Neuronal stem cell (in vitro differentiated cells): ENCODE data around the gene ATG9A.

Experiments used
- DNase-seq: peaks from one replicate; pipeline ENCODE4 v3.0.0-alpha.2; 2013; ENCODE audit warnings: low spot score
- H2AFZ ChIP-seq: one replicate; pipeline ENCODE4 v1.6.1; 2013; ENCODE audit warnings: mild to moderate bottlenecking, low read length, inconsistent platforms
- H2AK5ac ChIP-seq: 2 replicates; pipeline ENCODE4 v1.6.1; 2013; ENCODE audit warnings: low read depth, mild to moderate bottlenecking, inconsistent platforms, low read length, moderate library complexity, mixed read lengths
- H2BK120ac ChIP-seq: 2 replicates; pipeline ENCODE4 v1.6.1; 2013; ENCODE audit warnings: low read depth, mild to moderate bottlenecking, inconsistent platforms, low read length, moderate library complexity, mixed read lengths
- H2BK12ac ChIP-seq: one replicate; pipeline ENCODE4 v1.6.1; 2013; ENCODE audit warnings: low read length, inconsistent platforms
- H2BK15ac ChIP-seq: 2 replicates; pipeline ENCODE4 v1.6.1; 2013; ENCODE audit warnings: mild to moderate bottlenecking, low read length, inconsistent platforms, mixed read lengths
- H2BK5ac ChIP-seq: one replicate; pipeline ENCODE4 v1.6.1; 2013; ENCODE audit warnings: inconsistent platforms, mild to moderate bottlenecking, low read length, moderate library complexity
- H3K14ac ChIP-seq: one replicate; pipeline ENCODE4 v1.6.1; 2013; ENCODE audit warnings: low read length, inconsistent platforms
- H3K18ac ChIP-seq: 2 replicates; pipeline ENCODE4 v1.6.1; 2013; ENCODE audit warnings: low read length, inconsistent platforms
- H3K23ac ChIP-seq: 2 replicates; pipeline ENCODE4 v1.6.1; 2013; ENCODE audit warnings: low read depth, mild to moderate bottlenecking, mixed read lengths, low read length, inconsistent platforms; ENCODE audit not compliant: poor library complexity
- H3K27ac ChIP-seq: replicated peaks from 3 replicates; pipeline ENCODE4 v1.5.1; 2013; ENCODE audit warnings: low read length, inconsistent platforms
- H3K27me3 ChIP-seq, 3 experiments: 2 replicates each; pipeline ENCODE4 v1.6.1; 2013; ENCODE audit warnings: low read length in 3 of 3, mild to moderate bottlenecking in 2 of 3, inconsistent platforms in 1 of 3, low read depth in 1 of 3, mixed read lengths in 1 of 3, moderate library complexity in 1 of 3; ENCODE audit not compliant: control insufficient read depth in 3 of 3, insufficient read depth in 3 of 3
- H3K36me3 ChIP-seq, 2 donors: replicated peaks in 1 of 2; 2 replicates each; pipeline ENCODE4 v1.6.1; 2013; ENCODE audit warnings: low read length in 2 of 2; ENCODE audit not compliant: control insufficient read depth in 2 of 2, insufficient read depth in 2 of 2
- H3K4ac ChIP-seq: 2 replicates; pipeline ENCODE4 v1.6.1; 2013; ENCODE audit warnings: inconsistent platforms, mild to moderate bottlenecking, low read length, moderate library complexity
- H3K4me1 ChIP-seq, 2 donors: 1 replicate in 1 of 2; 2 replicates in 1 of 2; pipeline ENCODE4 v1.6.1; 2013; ENCODE audit warnings: low read length in 2 of 2, low read depth in 1 of 2; ENCODE audit not compliant: control insufficient read depth in 2 of 2, insufficient read depth in 1 of 2
- H3K4me2 ChIP-seq: one replicate; pipeline ENCODE4 v1.6.1; 2013; ENCODE audit warnings: mild to moderate bottlenecking, low read length, inconsistent platforms; ENCODE audit not compliant: insufficient read depth, poor library complexity, severe bottlenecking
- H3K4me3 ChIP-seq, 2 donors: 2 replicates each; pipeline ENCODE4 v1.5.1; 2013; ENCODE audit warnings: low read length in 2 of 2, mild to moderate bottlenecking in 2 of 2, inconsistent platforms in 1 of 2, moderate library complexity in 1 of 2
- H3K79me1 ChIP-seq: one replicate; pipeline ENCODE4 v1.6.1; 2013; ENCODE audit warnings: low read depth, mild to moderate bottlenecking, inconsistent platforms, low read length, moderate library complexity
- H3K9ac ChIP-seq: one replicate; pipeline ENCODE4 v1.6.1; 2013; ENCODE audit warnings: mild to moderate bottlenecking, low read depth, low read length, inconsistent platforms; ENCODE audit not compliant: poor library complexity
- H3K9me3 ChIP-seq, 2 donors: replicated peaks in 1 of 2; 2 replicates each; pipeline versions ENCODE3 to v1.6.1; 2013; ENCODE audit warnings: low read length in 2 of 2, mild to moderate bottlenecking in 2 of 2, inconsistent platforms in 1 of 2, low read depth in 1 of 2, mixed read lengths in 1 of 2, moderate library complexity in 1 of 2; ENCODE audit not compliant: control insufficient read depth in 2 of 2, insufficient read depth in 1 of 2
- H4K8ac ChIP-seq: one replicate; pipeline ENCODE4 v1.6.1; 2013; ENCODE audit warnings: low read depth, mild to moderate bottlenecking, inconsistent platforms, low read length, moderate library complexity
- H4K91ac ChIP-seq: one replicate; pipeline ENCODE4 v1.6.1; 2013; ENCODE audit warnings: low read length, low read depth, mild to moderate bottlenecking, inconsistent platforms; ENCODE audit not compliant: poor library complexity
- WGBS, 2 donors: extraction: QIAGEN DNeasy Blood & Tissue Kit; methylation state at CpG; one replicate each; pipeline ENCODE4 v1.1.7; 2013; ENCODE audit warnings: missing lambda C conversion rate in 2 of 2, mixed read lengths in 1 of 2; ENCODE audit not compliant: insufficient read length in 2 of 2, insufficient replicate concordance in 1 of 2; ENCODE audit errors: extremely low coverage in 2 of 2; 5-methylcytosine and 5-hydroxymethylcytosine counted together

The ATG9A gene

GRCh38 chr2:219219784-219220532 lies 9.5 kb downstream of the ATG9A start:
- Histone ChIP-seq H4K91ac (no peak overlapping the region), H3K4ac (no peak overlapping the region), H3K23ac (peak overlapping the region; percentile 31), H3K4me3 (no peak overlapping the region), H2BK15ac (peak overlapping the region; percentile 79), H3K18ac (peak overlapping the region; percentile 99), H3K9me3 (no peaks in the 10 kb centered on the region), H3K9ac (peak overlapping the region; percentile 72), H3K79me1 (peaks cover 2% of the 10 kb centered on the region), H2AFZ (no peak overlapping the region), H3K36me3 (peaks cover 43 to 70% of the 10 kb centered on the region in 2 donors), H3K27ac (no peak overlapping the region), H2BK5ac (peak overlapping the region; percentile 26), H3K14ac (peak overlapping the region; percentile 6), H3K4me1 (peaks cover 7 to 12% of the 10 kb centered on the region in 2 donors), H4K8ac (no peak overlapping the region), H3K4me2 (peak overlapping the region; percentile 11), H2BK12ac (peak overlapping the region; percentile 22), H2BK120ac (no peak overlapping the region), H2AK5ac (peak overlapping the region; percentile 89), H3K27me3 (no peaks in the 10 kb centered on the region)
- WGBS, 2 donors, result no CpG with 5 or more reads among the region's 18 CpGs
- DNase-seq, result no peak

GRCh38 chr2:219218732-219219701 lies 10.4 kb downstream of the ATG9A start, which contains the start of gene ABCB6:
Gene ABCB6 (minus strand): TSS chr2:219218958. CDS start chr2:219218673, 285 bp downstream.
- H3K4ac ChIP-seq, result no peak within 1 kb of the TSS
- peak within 1 kb of the TSS; percentile 89 for H2AK5ac ChIP-seq
- peak within 1 kb of the TSS; percentile 99 for H3K18ac ChIP-seq
- peak; percentile 82 for DNase-seq
- WGBS, 2 donors, result no CpG with 5 or more reads among the region's 71 CpGs
- no peaks in the 10 kb centered on the region for H3K9me3 ChIP-seq
- peaks cover under 1% of the 10 kb centered on the region for H3K79me1 ChIP-seq
- H3K4me2 ChIP-seq, result peak within 1 kb of the TSS; percentile 99
- peak within 1 kb of the TSS; percentile 97 for H4K8ac ChIP-seq
- peak within 1 kb of the TSS; percentile 96 for H3K9ac ChIP-seq
- H3K4me3 ChIP-seq, result peak within 1 kb of the TSS; percentile 70 to 93
- no peaks in the 10 kb centered on the region for H3K27me3 ChIP-seq
- no peak within 1 kb of the TSS for H2BK12ac ChIP-seq
- H3K23ac ChIP-seq, result peak within 1 kb of the TSS; percentile 99
- peak within 1 kb of the TSS; percentile 97 for H3K14ac ChIP-seq
- peak within 1 kb of the TSS; percentile 74 for H3K27ac ChIP-seq
- H2BK120ac ChIP-seq, result no peak within 1 kb of the TSS
- H2AFZ ChIP-seq, result peak within 1 kb of the TSS; percentile 91
- H2BK15ac ChIP-seq, result peak within 1 kb of the TSS; percentile 79
- peak within 1 kb of the TSS; percentile 96 for H4K91ac ChIP-seq
- H3K4me1 ChIP-seq, result peaks cover 7 to 12% of the 10 kb centered on the region in 2 donors
- peaks cover 42 to 70% of the 10 kb centered on the region in 2 donors for H3K36me3 ChIP-seq
- peak within 1 kb of the TSS; percentile 26 for H2BK5ac ChIP-seq

GRCh38 chr2:219218217-219218731 lies 11.2 kb downstream of the ATG9A start:
- H3K18ac ChIP-seq, result peak overlapping the region; percentile 99
- no peak overlapping the region for H2BK12ac ChIP-seq
- peak overlapping the region; percentile 52 for H3K27ac ChIP-seq
- peaks cover 41 to 70% of the 10 kb centered on the region in 2 donors for H3K36me3 ChIP-seq
- H4K91ac ChIP-seq, result peak overlapping the region; percentile 96
- no peak overlapping the region for H2BK120ac ChIP-seq
- peak overlapping the region; percentile 26 for H2BK5ac ChIP-seq
- H3K27me3 ChIP-seq, result no peaks in the 10 kb centered on the region
- no peaks in the 10 kb centered on the region for H3K9me3 ChIP-seq
- peak overlapping the region; percentile 91 for H2AFZ ChIP-seq
- H3K23ac ChIP-seq, result peak overlapping the region; percentile 99
- peak overlapping the region; percentile 70 to 93 for H3K4me3 ChIP-seq
- peak overlapping the region; percentile 89 for H2AK5ac ChIP-seq
- WGBS, 2 donors, result no CpG with 5 or more reads among the region's 37 CpGs
- peak overlapping the region; percentile 97 for H3K14ac ChIP-seq
- peak; percentile 66 for DNase-seq
- peak overlapping the region; percentile 99 for H3K4me2 ChIP-seq
- peak overlapping the region; percentile 96 for H3K9ac ChIP-seq
- peaks cover 7 to 12% of the 10 kb centered on the region in 2 donors for H3K4me1 ChIP-seq
- peak overlapping the region; percentile 21 for H2BK15ac ChIP-seq
- peak overlapping the region; percentile 50 for H4K8ac ChIP-seq
- no peak overlapping the region for H3K4ac ChIP-seq
- no peaks in the 10 kb centered on the region for H3K79me1 ChIP-seq
